Bronchial epithelial cell (primary cell): ENCODE results near the gene OPRL1. TPM values are rescaled to one million over a fixed set of nuclear protein-coding genes. Genes with fewer than 3 reads are reported as not detected.
"Not testable (repeated sequence)": the region's sequence is repeated elsewhere in the genome, so short reads cannot be mapped to it uniquely, and the experiment has no call there.

Experiments used
- DNase-seq: peaks from one replicate; pipeline ENCODE4 v3.0.0-alpha.2; 2010; ENCODE audit warnings: low read depth
- FAIRE-seq: peaks from 2 replicates; lab custom pipeline; 2011; peaks lifted over from hg19 to GRCh38; lab: Jason Lieb, UNC
- H3K27me3 ChIP-seq: 2 replicates; pipeline ENCODE4 v1.5.1; 2011; ENCODE audit warnings: low read length; ENCODE audit not compliant: control insufficient read depth, insufficient read depth
- H3K36me3 ChIP-seq: 2 replicates; pipeline ENCODE4 v1.5.1; 2011; ENCODE audit warnings: low read length; ENCODE audit not compliant: control insufficient read depth, insufficient read depth
- H3K4me3 ChIP-seq: 2 replicates; pipeline ENCODE4 v1.5.1; 2011; ENCODE audit warnings: mild to moderate bottlenecking, low read depth, low read length, control low read depth
- CTCF ChIP-seq: IDR thresholded peaks from 2 replicates; pipeline ENCODE4 v1.5.1; 2011; ENCODE audit warnings: mild to moderate bottlenecking, moderate library complexity, low read length, control low read depth, inconsistent platforms; ENCODE audit not compliant: insufficient read depth, severe bottlenecking
- total RNA-seq: library from RNA; depleted of rRNA; stranded (reverse); fragments of >200 nt; gene quantifications from 2 replicates; pipeline ENCODE4 v1.2.1, GENCODE V29; 2014

Gene OPRL1
- total RNA-seq, 1 donor from 2014 or later = under 0.01 TPM

- peaks cover 18% of the 10 kb centered on the region for H3K27me3 ChIP-seq
- no peak for FAIRE-seq
- peak; percentile 29 for DNase-seq
- no peaks in the 10 kb centered on the region for H3K36me3 ChIP-seq
- peak; percentile 57 for TF ChIP-seq CTCF
- H3K4me3 ChIP-seq = peak overlapping the region; percentile 36
Observed at GRCh38 chr20:64083378-64083803, 3.5 kb downstream of the OPRL1 start.

GRCh38 chr20:64083804-64084684 is 4.2 kb downstream of the OPRL1 start, which contains the start of gene LKAAEAR1:
Gene LKAAEAR1 (minus strand): TSS chr20:64084398. CDS start chr20:64084219, 179 bp downstream.
- H3K27me3 ChIP-seq = peaks cover 19% of the 10 kb centered on the region
- no peak for TF ChIP-seq CTCF
- H3K4me3 ChIP-seq = peak within 1 kb of the TSS; percentile 36
- H3K36me3 ChIP-seq = no peaks in the 10 kb centered on the region
- no peak for DNase-seq
- FAIRE-seq = no peak

GRCh38 chr20:64084685-64085152 is 4.8 kb downstream of the OPRL1 start:
- TF ChIP-seq CTCF = no peak
- FAIRE-seq = no peak
- H3K27me3 ChIP-seq = peaks cover 20% of the 10 kb centered on the region

GRCh38 chr20:64086801-64087200 is 6.9 kb downstream of the OPRL1 start:
- FAIRE-seq = no peak
- TF ChIP-seq CTCF = no peak
- DNase-seq = peak; percentile 72
- peaks cover 24% of the 10 kb centered on the region for H3K27me3 ChIP-seq
- no peak overlapping the region for H3K4me3 ChIP-seq
- no peaks in the 10 kb centered on the region for H3K36me3 ChIP-seq

More at GRCh38 chr20:64084685-64085152, 4.8 kb downstream of the OPRL1 start:
- no peak for DNase-seq
- Histone ChIP-seq H3K36me3 (no peaks in the 10 kb centered on the region), H3K4me3 (no peak overlapping the region)

GRCh38 chr20:64087226-64087825 is 7.4 kb downstream of the OPRL1 start:
- peaks cover 25% of the 10 kb centered on the region for H3K27me3 ChIP-seq
- H3K36me3 ChIP-seq, FAIRE-seq, H3K4me3 ChIP-seq, DNase-seq: not testable (repeated sequence)

GRCh38 chr20:64088586-64088985 is 8.7 kb downstream of the OPRL1 start:
- FAIRE-seq = peak; percentile 100
- H3K4me3 ChIP-seq, DNase-seq, H3K36me3 ChIP-seq: not testable (repeated sequence)
- H3K27me3 ChIP-seq = peaks cover 23% of the 10 kb centered on the region
